Mesodermal cell (in vitro differentiated cells): ENCODE results near the gene CCNY.

Experiments
- H3K27ac ChIP-seq: 2 replicates; pipeline ENCODE4 v1.7.0; 2013; ENCODE audit warnings: mild to moderate bottlenecking, low read depth, low read length, moderate library complexity; ENCODE audit not compliant: severe bottlenecking
- H3K36me3 ChIP-seq: 2 replicates; pipeline ENCODE4 v1.7.1; 2013; ENCODE audit warnings: mild to moderate bottlenecking, low read length, moderate library complexity; ENCODE audit not compliant: control insufficient read depth, insufficient read depth
- H3K4me1 ChIP-seq: one replicate; pipeline ENCODE4 v1.7.1; 2013; ENCODE audit warnings: mild to moderate bottlenecking, low read length; ENCODE audit not compliant: insufficient read depth, control insufficient read depth, poor library complexity, severe bottlenecking
- H3K4me3 ChIP-seq: 2 replicates; pipeline ENCODE4 v1.7.0; 2013; ENCODE audit warnings: low read length, control low read depth, mild to moderate bottlenecking; ENCODE audit not compliant: insufficient read depth, poor library complexity, severe bottlenecking; ENCODE audit errors: extremely low read depth
- H3K9me3 ChIP-seq: 2 replicates; pipeline ENCODE4 v1.7.1; 2013; ENCODE audit warnings: mild to moderate bottlenecking, low read length, moderate library complexity; ENCODE audit not compliant: control insufficient read depth
- WGBS, 2 experiments: methylation state at CpG; one replicate each; pipeline ENCODE4 v1.1.5; 2013; ENCODE audit warnings: missing lambda C conversion rate in 2 of 2; ENCODE audit not compliant: insufficient coverage in 2 of 2; 5-methylcytosine and 5-hydroxymethylcytosine counted together

CCNY gene

DNA sequence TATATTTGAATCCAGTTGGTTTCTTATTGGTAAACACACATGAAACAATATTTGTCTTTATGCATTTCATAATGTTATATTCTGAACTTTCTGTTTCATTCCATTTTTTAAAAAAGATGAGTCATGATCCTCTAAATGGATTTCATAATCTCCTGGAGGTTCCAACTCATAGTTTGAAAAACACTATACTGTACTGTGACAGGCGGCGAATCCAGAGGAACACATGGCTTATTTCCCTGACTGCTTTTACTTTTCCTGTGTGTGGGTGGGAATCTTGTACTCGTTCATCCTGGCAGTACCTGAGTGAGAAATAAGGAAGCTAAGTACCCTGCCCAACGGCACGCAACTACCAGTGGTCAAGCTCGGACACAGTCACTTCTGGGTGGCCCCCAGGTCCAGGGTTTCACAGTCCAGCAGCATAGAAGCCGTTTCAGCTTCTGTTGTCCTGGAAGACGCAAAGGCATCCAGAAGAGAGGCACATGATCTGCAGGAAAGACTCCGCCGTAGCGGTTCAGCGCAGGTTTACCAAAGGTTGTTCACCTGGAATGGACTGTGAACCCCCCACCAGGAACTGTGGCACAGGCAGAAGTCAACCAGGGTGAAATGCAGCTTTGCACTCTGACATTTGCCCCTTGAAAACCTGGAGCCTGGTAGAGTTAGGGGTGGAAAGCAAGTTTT lies 117.7 kb downstream of the CCNY start:
- Histone ChIP-seq H3K4me1 (peaks cover 20% of the 10 kb centered on the region), H3K4me3 (no peak overlapping the region), H3K36me3 (no peaks in the 10 kb centered on the region), H3K27ac (no peak overlapping the region), H3K9me3 (no peaks in the 10 kb centered on the region)
- 92 to 97% methylated on average over 9 to 11 of the region's 12 CpGs for WGBS, 2 experiments

DNA sequence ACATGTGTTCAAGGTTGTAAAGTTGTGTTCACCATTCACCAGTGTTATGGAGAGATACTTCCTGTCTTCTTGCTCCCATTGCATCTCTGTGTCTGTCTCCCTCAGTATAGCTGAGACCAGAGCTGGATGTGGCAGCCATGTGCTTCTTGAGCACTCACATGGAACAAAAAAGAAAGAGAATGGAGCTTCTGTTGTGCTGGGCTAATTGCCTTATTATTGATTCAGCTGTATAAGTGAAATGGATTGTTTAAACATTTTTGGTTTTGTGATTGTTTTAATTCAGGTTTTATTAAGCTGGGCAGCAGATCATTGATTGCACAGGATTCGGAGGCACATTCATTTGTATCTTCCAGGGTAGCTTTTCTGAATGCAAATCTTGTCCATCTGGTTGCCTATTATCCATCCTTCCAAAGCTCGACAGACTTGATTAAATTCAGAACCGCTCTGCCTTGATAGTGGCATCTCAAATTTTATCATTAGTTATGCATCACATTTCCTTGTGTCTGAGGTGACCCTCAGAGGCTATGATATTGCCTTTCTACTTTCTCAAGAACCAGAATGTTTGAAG lies 119.9 kb downstream of the CCNY start:
- no peak overlapping the region for H3K27ac ChIP-seq
- H3K4me1 ChIP-seq = peaks cover 18% of the 10 kb centered on the region
- no peak overlapping the region for H3K4me3 ChIP-seq
- H3K9me3 ChIP-seq = no peaks in the 10 kb centered on the region
- 92 to 100% methylated on average over 1 to 3 of the region's 3 CpGs for WGBS, 2 experiments
- H3K36me3 ChIP-seq = no peaks in the 10 kb centered on the region

DNA sequence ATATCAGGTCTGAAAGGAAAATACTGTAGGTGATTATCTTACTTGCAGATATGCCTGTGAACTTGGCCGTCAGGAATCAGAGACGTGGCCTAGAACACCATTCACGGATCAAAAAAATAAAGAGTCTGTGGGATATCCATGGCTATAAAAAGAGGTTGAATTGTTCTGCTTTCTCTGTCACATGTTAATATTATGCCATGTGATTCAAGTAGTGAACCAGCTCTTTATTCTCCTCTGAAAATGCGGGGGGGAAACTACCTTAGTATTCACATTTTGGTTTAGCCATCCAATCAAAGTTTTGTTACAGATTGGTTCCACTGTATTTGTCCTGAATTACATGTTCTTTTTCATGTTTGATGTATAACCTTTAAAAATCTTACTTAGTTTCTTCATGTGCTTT lies 120.5 kb downstream of the CCNY start:
- 96 to 98% methylated on average over 4 of the region's 4 CpGs for WGBS, 2 experiments
- no peak overlapping the region for H3K4me3 ChIP-seq
- no peak overlapping the region for H3K27ac ChIP-seq

DNA sequence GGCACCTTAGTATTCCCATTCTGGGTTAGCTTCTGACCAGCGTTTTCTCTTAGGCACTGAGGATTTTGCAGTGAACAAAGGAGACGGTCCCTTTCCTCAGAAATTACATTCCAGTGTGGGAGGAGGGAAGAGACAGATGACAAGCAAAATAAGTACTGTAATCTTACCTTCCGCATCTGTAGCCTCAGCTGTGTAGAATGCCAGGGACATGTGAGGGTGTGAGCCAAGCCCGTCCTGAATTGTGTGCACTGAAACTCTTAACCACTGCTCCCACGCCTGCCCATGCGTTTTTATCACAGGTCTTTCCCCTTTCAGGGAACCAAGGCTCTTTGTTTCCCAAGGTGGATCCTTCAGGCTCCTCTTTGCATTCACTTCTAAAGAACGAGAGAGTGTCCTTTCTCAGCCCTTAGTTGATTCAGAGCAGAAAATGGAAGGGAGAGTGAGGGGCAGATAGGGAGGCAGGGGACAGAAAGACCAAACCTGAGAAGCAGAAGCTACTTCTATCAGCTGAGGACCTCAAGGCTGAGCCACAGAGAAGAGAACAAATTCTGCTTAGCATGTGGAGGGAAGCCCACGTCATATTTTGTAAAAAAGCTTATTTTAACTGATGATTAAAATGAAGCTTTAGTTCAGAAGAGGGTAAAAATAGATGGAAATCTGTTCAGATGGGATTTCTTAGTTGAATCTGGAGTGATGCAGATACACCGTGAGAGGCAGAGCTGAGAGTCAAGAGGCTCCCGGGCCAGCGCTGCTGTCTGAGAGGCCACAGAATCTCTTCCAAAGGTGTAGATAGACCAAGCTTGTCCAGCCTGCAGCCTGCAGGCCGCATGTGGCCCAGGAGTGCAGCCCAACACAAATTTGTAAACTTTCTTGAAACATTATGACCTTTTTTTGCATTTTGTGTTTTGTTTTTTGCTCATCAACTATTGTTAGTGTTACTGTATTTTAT lies 122.5 kb downstream of the CCNY start:
- Histone ChIP-seq H3K9me3 (no peaks in the 10 kb centered on the region), H3K36me3 (no peaks in the 10 kb centered on the region), H3K4me3 (no peak overlapping the region), H3K27ac (no peak overlapping the region), H3K4me1 (peaks cover 22% of the 10 kb centered on the region)
- WGBS, 2 experiments = 80 to 86% methylated on average over 11 of the region's 12 CpGs

More for the DNA sequence above, 120.5 kb downstream of the CCNY start:
- H3K36me3 ChIP-seq = no peaks in the 10 kb centered on the region
- H3K4me1 ChIP-seq = peaks cover 17% of the 10 kb centered on the region
- no peaks in the 10 kb centered on the region for H3K9me3 ChIP-seq

DNA sequence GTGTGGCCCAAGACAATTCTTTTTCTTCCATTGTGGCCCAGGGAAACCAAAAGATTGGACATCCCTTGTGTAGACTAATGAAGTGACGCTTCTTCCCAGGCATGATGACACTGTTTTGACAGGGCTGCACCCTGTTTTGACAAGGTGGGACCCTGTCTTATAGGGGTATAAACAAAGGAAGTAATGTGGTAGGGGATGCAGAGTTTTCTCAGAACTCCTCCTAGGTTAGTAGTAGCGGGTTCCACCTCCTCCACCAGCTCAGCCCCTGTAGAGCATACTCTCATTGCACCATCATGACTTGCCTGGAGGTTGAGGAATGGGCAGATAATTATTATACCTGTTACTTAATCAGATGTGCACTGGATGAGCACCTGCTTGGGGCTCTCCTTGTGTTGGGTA lies 123.1 kb downstream of the CCNY start:
- Histone ChIP-seq H3K27ac (no peak overlapping the region), H3K36me3 (no peaks in the 10 kb centered on the region), H3K4me3 (no peak overlapping the region), H3K9me3 (no peaks in the 10 kb centered on the region), H3K4me1 (peaks cover 25% of the 10 kb centered on the region)
- WGBS, 2 experiments = 100% methylated on average over 1 of the region's 2 CpGs; no CpG with 5 or more reads in 1 of the 2 experiments

DNA sequence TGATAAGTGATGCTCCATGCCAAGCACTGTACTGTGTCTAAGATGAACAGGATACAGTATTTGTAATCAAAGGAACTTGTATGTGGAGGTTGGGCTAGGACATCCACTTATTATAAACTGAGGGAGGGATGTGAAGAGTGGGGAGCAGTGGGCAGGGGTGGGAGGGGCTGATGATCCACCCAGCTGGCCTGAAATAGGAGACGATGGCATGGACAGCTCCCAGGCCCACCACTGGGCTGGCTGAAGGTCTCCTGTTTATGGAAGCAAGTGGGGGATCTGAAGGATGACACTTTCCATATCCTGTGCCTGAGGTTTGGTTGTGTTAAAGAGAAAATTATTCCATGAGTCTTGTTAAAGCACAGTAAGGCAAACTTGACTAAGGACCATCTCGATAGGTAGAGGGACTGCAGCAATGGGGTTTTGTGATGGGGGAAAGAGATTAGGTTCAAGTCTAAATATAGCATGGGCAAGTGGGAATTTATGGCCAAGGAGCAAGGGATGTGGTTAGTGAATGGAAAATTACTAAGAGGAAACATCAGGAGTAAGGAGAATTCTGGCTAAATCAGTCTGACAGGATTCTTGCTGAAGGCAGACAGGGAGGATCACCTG lies 124.6 kb downstream of the CCNY start:
- Histone ChIP-seq H3K9me3 (no peaks in the 10 kb centered on the region), H3K4me3 (no peak overlapping the region), H3K4me1 (peaks cover 35% of the 10 kb centered on the region), H3K27ac (no peak overlapping the region), H3K36me3 (no peaks in the 10 kb centered on the region)
- WGBS, 2 experiments = 66 to 76% methylated on average over 2 of the region's 2 CpGs

DNA sequence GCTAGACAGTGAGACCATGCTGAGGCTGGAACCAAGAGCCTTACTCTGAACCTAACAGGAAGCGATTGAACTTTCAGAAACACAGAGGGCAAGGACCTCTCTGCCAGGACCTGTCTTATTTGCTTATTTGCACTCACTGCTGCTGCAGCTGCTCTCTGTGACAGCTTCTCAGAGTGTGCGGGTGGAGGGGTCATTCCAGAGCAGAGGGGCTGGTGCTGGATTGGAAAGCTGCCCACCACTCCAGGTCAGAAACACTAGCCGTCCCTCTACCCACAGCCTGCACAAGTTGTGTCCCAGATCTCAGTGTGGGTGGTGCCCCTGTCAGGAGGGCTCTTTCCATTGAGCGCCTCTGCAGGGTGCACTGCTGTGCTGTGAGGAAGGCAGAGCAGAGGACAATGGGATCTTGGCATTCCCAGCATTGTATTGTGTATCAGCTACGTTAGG lies 126.2 kb downstream of the CCNY start:
- Histone ChIP-seq H3K9me3 (no peaks in the 10 kb centered on the region), H3K36me3 (no peaks in the 10 kb centered on the region), H3K4me1 (peaks cover 38% of the 10 kb centered on the region), H3K27ac (no peak overlapping the region), H3K4me3 (no peak overlapping the region)
- 79 to 80% methylated on average over 3 to 4 of the region's 5 CpGs for WGBS, 2 experiments

DNA sequence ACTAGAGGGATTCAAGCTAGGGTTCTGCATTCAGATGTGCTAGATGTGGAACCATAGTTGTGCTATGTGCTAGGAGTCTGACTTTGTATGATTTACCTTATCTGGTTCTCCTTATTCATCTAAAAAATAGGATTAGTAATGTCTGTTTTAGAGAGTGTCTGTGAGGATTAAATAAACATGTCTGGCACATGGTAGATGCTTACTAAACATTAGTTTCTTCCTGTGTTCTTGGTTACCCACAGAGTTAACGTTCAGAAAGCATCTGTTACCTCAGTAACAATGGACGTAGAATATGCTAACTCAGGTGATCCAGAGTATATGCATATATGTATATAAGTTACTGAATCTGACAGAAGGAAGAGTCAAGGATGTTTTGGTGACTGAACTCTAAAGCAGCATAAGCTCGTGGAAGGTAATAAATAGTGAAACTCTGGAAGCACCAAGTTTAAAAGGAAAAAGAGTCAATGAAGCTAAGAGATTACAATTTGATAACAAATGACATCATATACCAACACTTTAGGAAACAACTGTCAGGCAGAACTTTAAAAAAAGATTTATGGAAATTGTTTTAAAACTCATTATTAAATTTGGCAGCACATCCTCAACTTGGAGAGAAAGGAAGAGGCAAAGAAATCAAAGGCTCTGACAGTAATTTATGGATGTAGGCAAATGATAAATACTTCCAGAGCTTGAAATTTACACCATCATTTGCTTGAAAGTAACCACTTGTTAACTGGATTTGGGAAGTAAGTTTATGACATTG lies 127.0 kb downstream of the CCNY start:
- Histone ChIP-seq H3K4me3 (no peak overlapping the region), H3K9me3 (no peaks in the 10 kb centered on the region), H3K27ac (no peak overlapping the region), H3K4me1 (peaks cover 33% of the 10 kb centered on the region), H3K36me3 (no peaks in the 10 kb centered on the region)
- WGBS, 2 experiments = 80 to 100% methylated on average over 1 to 2 of the region's 3 CpGs

DNA sequence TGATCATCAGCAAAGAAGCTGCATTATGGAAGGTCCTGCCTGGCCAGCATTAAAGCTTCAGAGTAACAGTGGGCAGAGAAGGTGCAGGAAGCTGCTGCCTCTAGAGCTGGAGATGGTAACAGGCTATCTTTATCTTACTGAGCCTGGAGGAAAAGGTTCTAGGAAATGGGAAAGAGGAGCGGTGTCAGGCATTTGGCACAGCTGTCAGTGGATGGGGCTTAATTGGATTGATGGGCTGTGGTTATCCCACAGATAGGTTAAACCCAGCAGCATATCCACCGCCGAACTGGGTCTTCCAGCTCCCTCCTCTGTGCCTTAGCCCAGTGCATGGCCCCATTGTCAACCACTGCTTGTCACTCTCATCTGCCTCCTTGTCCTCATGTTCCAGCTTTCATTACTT lies 127.6 kb downstream of the CCNY start:
- H3K4me1 ChIP-seq = peaks cover 28% of the 10 kb centered on the region
- H3K9me3 ChIP-seq = no peaks in the 10 kb centered on the region
- H3K4me3 ChIP-seq = no peak overlapping the region
- no peak overlapping the region for H3K27ac ChIP-seq
- 72 to 82% methylated on average over 3 of the region's 3 CpGs for WGBS, 2 experiments
- no peaks in the 10 kb centered on the region for H3K36me3 ChIP-seq
